ENCODE results near the gene GNB3.

The GNB3 gene

DNA sequence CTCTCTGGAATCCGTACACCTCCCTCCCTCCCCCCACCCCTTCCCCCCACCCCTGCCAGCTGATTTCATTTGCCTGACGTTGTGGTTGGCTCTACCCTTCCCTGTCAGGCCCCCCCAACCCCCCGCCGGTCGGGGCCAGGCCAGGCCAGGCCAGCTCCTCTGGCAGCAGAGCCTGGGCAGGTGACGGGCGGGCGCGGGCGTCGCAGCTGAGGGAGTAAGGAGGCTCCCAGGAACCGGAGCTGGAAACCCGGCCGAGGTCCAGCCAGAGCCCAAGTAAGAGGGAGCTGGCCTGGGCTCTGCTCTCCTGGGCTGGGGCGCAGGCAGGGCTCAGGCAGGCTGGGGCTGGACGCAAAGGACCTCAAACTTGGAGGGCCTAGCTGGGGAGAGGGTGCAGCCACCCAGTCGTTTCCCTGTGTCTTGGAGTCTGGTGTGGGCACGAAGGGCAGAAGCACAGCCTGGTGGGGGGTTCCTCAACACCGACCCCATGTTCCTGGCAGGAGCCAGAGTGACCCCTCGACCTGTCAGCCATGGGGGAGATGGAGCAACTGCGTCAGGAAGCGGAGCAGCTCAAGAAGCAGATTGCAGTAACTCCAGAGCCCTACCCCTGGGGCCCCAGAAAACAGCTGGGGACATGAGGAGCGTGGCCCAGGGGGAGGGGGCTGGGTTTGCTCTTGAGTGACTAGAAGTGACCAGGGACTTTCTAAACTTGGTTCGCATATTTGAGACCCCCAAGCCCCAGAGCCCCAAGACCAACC is at the start of gene GNB3:
TSS of gene GNB3 (plus strand) at position 165 of the 755 bp plus-strand sequence. CDS start at position 528, 363 bp downstream.
- no peak for DNase-seq (ENCODE audit: low read depth)

DNA sequence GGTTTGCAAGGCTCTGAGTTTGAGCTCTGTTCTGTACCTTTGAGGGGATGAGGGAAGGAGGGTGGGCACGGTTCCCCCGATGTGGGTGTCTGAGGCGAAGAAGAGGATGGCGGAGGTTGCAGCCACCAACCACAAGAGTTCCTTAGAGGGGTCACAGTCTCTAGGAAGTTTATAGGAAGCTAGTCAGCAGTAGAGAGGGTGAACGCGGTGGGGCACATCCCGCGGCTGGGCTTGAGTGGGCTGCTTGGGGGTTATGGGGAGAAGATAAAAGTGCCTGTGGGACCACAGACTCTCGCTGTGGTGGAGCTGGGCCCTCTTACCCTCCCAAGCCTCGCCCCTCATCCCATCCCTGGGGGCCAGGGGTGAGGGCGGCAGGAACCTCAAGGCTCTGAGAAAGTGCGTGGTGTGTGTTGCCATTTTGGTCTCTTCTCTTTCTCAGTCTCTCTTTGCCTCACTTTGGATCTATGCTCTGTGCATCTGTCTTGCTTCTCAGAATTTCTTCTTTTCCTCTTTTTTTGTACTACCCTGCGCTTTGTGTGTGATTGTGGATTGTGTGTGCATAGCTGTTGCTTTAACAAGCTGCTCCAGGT is 48.7 kb upstream of the GNB3 start:
- no peak for DNase-seq (ENCODE audit: low read depth)

DNA sequence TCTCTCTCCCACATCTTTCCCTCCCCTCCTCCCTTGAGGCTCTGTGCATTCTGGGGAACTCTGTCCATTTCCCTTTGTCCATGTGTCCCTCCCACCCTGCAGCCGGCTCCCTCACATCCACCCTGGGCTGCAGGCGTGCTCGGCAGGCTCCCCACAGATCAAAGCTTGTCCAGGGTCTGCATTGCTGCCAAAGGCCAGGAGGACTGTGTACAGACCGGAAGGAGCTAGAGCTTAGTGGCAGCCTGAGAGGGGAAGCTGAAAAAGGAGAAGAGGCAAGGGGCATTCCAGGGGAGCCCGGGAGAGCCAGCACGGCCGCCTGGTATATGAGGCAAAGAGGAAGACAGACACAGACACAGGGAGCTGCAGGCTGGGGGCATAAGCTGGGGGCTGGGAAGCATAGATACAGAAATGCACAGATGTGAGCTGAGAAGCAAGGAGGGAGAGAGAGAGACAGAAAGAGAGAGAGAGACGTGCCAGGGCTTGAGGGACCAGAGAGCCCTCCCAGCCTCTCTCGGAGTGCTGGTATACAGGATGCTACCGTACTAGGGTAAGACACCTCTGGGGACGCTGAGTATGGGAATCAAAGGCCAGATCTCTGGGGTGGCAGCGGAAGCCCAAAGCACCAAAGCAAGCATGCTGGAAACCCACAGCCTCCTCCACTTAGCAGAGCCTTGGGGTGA is 48.1 kb upstream of the GNB3 start:
- no peak for DNase-seq (ENCODE audit: low read depth)

DNA sequence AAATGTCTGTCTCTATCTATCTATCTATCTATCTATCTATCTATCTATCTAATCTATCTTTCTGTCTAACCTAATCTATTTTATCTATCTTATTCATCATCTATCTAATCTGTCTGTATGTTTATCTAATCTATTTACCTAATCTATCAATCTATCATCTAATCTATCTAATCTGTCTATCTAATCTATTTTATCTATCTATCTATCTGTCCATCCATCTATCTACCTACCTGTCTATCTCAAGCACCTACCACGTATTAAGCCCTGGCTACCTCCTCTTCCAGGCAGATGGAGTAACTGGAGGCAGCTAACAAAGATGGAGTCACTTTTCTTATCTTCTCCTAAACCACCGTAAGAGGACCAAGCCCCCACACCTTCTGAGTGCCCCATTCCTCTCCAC is 45.6 kb upstream of the GNB3 start:
- DNase-seq (ENCODE audit: low read depth) = no peak

DNA sequence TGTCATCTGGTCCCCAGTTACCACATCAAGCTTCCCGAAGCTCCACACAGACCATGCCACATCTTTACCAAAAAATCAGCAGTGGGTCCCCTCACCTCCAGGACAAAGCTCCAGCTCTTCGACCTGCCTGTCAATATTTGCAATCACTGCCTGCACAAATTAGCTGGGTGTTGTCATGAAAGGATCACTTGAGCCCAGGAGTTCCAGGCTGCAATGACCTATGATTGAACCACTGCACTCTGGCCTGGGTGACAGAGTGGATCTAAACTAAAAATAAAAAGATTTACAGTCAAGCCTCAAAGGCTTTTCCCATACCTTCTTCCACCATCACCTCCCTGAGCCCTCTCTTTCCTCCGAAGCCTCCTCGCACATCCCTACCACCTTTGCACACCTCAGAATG is 44.1 kb upstream of the GNB3 start:
- DNase-seq (ENCODE audit: low read depth) = no peak

DNA sequence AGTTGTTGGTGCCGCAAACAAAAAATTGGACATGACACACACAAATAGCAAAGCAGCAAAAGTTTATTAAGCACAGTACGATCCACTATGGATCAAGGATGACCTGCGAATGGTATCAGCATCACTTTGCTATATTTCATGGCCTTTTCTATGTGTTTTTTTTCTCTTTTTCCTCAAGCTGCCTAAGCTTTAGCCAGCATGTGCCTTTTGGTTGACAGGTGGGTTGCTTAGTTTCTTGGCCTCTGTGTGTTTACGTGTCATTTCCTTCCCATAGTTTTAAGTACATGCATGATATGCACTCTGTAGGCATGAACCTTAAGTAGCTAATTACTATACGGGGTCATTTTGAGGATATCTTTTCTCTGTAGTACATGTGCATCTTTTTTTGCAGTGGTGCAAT is 41.6 kb upstream of the GNB3 start:
- no peak for DNase-seq (ENCODE audit: low read depth)

DNA sequence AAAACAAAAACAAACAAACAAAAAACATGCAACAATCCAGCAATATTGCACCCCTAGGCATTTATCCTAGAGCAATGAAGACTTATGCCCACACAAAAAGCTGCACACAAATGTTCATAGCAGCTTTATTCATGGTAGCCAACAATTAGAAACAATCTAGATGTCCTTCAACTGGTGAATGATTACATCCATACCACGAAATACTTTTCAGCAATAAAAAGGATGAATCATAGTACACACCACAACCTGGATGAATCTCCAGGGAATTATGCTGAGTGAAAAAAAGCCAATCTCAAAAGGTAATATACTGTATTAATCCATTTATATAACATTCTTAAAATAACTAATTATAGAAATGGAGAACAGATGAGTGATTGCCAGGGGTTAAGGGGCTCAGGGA is 33.6 kb upstream of the GNB3 start:
- no peak for DNase-seq (ENCODE audit: low read depth)

DNA sequence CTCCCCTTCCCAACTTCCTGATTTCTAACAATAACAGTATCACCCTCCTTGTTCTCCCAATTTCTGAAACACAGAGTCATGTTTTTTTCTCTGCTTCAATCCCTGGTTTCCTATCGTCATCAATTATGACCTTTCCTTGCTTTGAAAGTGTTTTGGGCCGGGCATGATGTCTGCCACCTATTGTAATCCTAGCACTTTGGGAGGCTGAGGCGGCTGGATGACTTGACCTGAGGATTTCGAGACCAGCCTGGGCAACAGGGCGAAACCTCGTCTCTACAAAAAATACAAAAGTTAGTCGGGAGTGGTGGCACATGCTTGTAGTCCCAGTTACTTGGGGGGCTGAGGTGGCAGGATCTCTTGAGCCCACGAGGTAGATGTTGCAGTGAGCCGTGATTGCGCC is 31.7 kb upstream of the GNB3 start:
- DNase-seq (ENCODE audit: low read depth) = no peak

DNA sequence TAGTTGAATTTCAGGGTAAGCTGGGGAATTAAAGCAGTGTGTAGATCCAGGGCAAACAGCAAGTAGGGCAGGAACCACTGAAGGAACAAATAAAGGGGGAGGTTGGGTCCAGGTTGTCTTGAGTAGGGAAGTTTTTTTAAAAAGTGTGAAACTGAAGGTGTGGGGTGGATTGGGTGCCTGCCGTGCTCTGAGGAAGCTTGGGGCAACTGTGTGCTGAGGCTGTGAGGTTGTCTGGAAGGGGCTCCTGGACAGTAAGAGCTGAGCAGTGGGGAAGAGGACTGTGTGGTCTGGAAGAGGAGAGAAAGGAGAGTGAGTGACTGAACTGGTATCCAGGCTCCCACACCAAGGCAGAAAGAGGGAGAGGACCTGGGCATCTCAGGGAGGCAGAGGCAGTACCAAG is 30.0 kb upstream of the GNB3 start:
- no peak for DNase-seq (ENCODE audit: low read depth)

DNA sequence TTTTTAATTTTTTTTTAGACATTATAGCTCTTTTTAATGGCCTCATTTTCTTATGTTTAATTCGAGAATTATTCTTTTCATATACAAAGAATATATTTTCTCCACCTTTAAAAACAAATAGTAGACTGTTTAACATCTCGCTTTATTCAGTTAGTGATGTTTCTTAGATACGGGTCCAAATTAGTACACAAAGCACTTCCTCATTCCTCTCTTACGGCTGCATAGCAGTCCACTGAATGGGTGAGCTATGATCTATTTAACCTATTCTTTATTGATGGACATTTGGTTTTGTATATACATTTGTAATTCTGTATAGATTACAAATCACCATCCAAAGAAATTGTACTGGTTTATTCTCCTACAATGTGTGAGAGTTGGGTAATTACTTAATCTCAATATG is 27.4 kb upstream of the GNB3 start:
- no peak for DNase-seq (ENCODE audit: low read depth)

DNA sequence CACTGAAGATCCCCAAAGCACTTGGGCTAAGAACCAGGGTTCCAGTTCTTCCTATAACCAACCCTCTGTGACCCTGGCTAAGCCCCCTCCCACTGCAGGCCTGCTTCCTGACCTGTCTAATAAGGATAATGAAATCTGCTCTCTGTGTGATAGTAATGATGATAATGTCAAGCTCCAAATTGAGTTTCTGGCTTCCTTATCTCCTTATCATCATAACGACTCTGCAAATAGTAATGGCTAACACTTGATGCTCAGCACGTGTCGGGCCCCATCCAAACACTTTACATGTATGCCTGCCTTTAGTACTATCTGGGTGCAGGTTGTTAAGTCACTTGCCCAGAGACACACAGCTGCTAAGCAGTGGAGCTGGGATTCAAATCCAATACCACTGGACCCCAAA is 24.1 kb upstream of the GNB3 start:
- no peak for DNase-seq (ENCODE audit: low read depth)

DNA sequence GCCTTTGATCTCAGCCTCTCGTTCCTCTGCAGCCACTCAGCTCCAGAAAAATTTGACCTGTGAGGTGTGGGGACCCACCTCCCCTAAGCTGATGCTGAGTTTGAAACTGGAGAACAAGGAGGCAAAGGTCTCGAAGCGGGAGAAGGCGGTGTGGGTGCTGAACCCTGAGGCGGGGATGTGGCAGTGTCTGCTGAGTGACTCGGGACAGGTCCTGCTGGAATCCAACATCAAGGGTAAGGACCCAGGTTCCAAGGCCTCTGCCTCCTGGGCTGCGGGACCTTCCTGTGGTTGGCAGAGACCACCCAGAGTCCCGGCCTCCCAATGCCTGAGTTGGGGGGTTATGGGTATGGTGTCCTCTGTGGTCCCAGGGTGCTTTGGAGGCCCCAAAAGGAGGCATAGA is 23.6 kb upstream of the GNB3 start:
- DNase-seq (ENCODE audit: low read depth) = no peak

DNA sequence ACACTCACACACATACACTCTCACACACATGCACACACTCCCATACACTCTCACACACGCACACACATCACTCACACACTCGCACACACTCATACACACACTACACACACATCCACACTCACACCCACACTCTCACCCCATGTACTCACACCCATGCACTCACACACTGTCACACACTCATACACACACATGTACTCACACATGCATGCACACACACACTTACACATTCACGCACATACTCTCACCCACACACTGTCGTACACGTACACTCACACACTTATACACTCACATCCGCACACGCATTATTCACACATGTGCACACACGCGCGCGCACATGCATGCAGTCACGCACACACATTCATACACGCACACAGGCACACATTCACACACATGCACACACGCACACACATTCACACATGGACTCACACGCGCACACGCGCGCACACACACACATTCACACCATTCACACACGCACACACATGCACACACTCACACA is 23.0 kb upstream of the GNB3 start:
- DNase-seq (ENCODE audit: low read depth) = no peak

DNA sequence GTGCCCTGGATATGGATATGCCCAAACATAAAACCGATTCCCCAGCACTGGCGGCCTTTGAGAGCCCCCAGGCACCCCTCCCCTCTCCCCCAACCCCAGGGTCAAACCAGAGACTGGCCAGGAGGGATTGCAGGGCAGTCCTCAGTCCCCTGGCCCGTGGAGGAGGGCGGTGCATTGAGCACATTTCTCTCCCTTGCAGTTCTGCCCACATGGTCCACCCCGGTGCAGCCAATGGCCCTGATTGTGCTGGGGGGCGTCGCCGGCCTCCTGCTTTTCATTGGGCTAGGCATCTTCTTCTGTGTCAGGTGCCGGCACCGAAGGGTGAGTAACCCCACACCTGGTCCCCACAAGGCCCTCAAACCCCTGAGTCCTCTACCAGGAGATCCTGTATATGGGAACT is 22.5 kb upstream of the GNB3 start:
- no peak for DNase-seq (ENCODE audit: low read depth)

DNA sequence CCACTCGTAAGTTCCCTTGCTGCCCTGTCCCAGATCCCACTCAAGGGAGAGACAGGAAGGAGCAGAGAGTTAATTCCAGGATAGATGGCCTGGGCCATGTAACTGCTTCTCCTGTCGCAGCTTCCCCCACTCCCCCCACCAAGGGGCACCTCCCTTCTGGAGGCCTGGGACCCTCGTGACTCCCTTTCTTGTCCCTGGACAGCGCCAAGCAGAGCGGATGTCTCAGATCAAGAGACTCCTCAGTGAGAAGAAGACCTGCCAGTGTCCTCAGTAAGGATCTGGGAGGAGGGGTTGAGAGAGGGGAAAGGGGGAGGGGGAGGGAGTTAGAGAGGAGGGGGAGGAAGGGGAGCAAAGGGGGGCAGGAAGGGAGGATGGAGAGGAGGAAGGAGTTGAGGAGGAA is 22.1 kb upstream of the GNB3 start:
- DNase-seq (ENCODE audit: low read depth) = no peak

DNA sequence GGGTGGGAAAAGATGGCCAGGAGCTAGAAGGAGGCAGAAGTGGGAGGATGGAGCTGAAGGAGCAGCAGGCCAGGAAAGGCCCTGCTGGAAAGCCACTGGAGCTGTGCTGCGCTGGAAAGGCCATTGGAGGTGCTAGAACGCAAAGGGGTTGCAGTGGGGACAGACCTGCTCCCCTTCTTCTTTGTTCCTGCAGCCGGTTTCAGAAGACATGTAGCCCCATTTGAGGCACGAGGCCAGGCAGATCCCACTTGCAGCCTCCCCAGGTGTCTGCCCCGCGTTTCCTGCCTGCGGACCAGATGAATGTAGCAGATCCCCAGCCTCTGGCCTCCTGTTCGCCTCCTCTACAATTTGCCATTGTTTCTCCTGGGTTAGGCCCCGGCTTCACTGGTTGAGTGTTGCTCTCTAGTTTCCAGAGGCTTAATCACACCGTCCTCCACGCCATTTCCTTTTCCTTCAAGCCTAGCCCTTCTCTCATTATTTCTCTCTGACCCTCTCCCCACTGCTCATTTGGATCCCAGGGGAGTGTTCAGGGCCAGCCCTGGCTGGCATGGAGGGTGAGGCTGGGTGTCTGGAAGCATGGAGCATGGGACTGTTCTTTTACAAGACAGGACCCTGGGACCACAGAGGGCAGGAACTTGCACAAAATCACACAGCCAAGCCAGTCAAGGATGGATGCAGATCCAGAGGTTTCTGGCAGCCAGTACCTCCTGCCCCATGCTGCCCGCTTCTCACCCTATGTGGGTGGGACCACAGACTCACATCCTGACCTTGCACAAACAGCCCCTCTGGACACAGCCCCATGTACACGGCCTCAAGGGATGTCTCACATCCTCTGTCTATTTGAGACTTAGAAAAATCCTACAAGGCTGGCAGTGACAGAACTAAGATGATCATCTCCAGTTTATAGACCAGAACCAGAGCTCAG is 21.4 kb upstream of the GNB3 start:
- DNase-seq (ENCODE audit: low read depth) = no peak

DNA sequence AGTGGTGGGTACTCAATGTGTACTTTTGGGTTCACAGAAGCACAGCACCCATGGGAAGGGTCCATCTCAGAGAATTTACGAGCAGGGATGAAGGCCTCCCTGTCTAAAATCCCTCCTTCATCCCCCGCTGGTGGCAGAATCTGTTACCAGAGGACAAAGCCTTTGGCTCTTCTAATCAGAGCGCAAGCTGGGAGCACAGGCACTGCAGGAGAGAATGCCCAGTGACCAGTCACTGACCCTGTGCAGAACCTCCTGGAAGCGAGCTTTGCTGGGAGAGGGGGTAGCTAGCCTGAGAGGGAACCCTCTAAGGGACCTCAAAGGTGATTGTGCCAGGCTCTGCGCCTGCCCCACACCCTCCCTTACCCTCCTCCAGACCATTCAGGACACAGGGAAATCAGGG is 20.6 kb upstream of the GNB3 start:
- DNase-seq (ENCODE audit: low read depth) = no peak

DNA sequence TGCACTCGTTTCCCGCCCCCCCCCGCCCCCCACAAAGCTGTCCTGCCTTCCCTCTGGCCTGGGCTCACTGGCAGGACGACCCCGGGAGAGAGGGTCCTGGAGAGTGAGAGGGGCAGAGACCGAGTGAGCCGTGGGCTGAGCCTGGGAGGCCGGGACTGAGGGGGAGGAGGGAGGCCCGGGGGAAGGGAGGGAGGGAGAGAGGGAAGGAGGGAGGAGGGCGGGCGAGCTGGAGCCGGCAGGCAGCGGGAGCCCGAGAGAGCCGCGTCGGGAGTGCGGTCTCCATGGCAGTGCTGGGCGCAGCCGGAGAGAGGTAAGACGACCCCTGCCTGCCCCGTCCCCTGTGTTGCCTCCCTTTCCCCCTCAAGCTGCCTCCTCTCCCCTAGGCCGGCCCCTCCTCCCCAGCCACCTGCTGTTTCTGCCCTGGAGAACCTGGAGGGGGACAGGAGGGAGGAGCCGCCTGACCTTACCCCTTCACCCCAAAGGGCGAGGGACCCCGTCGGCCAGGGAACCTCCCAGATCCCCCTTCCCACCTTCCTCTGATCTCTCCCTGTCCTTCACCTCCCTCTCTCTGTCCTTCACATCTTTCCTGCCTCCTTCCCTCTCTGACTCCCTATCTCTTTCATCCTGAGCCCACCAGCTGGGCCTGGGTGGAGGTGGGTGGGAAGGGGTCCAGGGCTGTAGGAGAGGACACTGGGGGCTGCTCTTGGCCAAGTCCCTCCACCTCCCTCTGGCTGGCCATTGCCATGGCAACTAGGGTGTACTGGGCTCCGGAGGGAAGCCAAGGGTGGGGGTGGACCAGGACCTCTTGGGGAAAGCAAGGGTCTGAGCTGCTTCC is 18.9 kb upstream of the GNB3 start, which contains the start of gene GPR162:
TSS of gene GPR162 (plus strand) at position 231 of the 835 bp plus-strand sequence. CDS start 2,078 bp downstream, outside the sequence.
- DNase-seq (ENCODE audit: low read depth) = no peak

DNA sequence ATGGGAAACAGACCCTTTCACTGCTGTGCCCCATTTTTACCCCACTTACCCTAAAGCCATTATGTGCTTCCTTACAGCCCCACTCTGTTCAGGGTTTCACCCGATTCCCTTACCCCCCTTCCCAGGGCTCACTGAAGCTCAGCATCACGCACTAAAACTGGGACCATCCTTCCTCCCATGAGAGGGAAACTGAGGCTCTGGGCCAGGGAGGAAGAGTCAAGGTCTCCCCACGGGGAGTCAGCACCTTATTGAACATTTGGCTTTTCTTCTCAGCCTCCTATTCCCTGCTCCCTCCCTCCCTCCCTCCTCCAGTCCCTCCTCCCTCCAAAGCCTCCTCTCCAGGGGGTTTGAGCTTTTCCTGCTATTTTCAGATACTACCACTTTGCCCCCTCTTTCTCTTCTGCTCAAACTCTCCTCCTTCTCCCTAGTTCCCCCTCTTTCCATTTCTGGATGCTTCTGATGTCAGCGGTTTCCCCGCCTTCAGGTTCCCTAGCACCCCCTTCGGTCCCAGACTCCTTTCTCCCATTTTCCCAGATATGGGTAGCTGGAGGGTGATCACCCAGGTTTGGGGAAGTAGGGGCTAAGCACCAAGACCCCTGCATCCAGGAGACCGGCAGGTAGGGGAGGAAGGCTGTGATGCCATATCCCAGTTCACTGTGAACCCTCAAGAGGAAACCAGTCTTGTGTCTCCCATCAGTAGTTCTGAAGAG is 18.1 kb upstream of the GNB3 start:
- no peak for DNase-seq (ENCODE audit: low read depth)

All from stimulated activated CD4-positive, alpha-beta T cell treated with anti-CD3 and anti-CD28 coated beads, Interleukin-2, amount 100 ng/mL, for 4 hours (primary cell).